HG03520 (cell line): Measurements from ENCODE around the gene CPLANE2.
"Not testable (repeated sequence)": the region's sequence is repeated elsewhere in the genome, so short reads cannot be mapped to it uniquely, and the experiment has no call there.

Source experiments
- ATAC-seq: cut with Tn5 transposase; IDR thresholded peaks from one replicate; pipeline ENCODE4 v1.9.1; 2021; ENCODE audit warnings: mild to moderate bottlenecking, moderate library complexity; ENCODE audit not compliant: unreplicated experiment

CPLANE2 gene

DNA sequence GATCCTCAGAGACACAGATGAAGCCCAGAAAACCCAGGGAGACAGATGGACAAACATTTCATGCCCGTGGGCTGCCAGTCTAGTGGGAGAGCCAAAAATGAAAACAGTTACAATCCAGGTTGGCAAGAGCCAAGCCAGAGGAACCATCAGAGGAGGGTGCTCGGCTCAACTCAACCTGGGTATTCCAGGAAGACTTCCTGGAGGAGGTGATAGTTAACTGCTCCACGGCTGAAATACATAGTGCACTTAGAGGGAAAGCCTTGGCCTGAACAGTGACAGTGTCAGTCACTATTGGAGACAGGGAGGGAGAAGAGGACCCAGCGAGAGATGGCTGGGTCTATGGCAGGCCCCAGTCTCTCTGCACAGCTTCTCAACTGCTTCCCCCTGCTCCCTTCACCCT lies 26.4 kb downstream of the CPLANE2 start:
- no peak for ATAC-seq

- ATAC-seq, result no peak
These were observed 27.1 kb downstream of the CPLANE2 start for GRCh38 chr1:16209847-16210407.

DNA sequence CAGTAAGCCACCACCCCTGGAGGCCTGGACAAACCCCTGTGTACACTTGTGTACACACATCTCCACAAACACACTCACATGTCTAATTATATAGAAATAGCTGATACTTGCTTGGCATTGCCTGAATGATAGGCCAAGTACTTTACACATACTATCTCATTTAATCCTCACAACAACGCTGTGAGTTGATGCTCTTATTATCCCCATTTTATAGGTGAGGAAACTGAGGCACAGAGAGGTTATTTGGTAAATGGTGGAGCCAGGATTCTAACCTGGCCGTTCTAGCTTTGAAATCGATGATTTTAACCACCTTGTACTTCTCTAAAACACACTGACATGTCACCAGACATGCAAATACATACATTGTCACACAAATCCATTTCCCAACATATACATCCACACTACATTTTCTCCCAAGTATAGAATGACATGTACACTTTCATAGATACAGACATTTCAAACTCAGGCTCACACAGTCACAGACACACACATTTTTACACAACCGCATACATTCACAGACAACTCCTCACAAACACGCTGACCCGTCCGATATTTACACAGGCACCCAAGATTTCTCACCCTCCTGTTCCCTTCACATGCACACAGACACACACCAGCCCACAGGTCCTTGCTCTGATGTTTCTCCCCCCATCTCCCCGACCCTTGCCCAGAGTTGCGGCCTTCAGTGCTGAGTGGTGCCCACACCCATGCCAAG lies 27.7 kb downstream of the CPLANE2 start:
- no peak for ATAC-seq

- no peak for ATAC-seq
These were observed 28.6 kb downstream of the CPLANE2 start for GRCh38 chr1:16208270-16208987.

DNA sequence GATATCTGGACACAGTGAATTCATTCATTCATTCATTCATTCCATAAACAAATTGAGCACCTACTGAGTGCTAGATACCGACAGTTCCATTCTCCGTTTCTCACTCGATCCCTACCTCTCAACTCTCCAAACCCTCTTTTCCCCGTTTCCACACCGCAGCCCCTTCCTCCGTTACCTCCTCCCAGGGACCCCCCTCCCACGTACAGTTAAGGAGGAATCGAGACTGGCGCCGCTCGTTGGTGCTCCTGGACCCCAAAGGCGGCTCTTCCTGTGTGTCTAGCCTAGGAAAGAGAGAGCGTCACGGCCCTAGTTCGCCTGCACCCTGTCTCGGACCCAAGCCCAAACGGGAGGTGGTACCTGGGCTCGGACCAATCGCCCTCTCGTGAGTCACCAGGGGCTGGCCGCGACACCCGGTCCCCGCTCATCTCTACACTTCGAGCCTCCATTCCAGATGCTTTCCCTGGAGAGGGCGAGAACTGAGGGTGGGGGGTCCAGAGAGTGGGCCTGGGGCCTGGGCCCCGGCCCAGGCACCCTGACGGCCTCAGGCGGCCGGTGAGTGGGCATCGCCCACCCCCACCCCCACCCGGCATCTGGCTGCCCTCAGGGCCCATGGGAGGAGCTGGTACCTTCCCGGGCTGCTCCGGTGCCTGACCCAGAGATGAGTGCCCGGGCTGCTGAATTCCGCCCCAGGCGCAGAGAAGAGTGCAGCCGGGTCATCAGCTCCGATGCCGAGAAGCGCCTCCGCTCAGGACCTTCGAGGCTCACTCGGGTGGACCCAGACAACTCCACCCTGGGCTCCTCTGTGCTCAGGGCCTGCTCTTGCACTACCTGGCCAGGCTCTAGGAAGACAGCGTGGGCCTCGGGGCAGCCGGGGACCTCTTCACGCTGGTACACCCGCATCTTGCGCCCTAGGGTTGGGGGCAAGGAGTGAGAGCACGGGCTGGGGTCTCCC lies 29.4 kb downstream of the CPLANE2 start:
- ATAC-seq, result no peak

DNA sequence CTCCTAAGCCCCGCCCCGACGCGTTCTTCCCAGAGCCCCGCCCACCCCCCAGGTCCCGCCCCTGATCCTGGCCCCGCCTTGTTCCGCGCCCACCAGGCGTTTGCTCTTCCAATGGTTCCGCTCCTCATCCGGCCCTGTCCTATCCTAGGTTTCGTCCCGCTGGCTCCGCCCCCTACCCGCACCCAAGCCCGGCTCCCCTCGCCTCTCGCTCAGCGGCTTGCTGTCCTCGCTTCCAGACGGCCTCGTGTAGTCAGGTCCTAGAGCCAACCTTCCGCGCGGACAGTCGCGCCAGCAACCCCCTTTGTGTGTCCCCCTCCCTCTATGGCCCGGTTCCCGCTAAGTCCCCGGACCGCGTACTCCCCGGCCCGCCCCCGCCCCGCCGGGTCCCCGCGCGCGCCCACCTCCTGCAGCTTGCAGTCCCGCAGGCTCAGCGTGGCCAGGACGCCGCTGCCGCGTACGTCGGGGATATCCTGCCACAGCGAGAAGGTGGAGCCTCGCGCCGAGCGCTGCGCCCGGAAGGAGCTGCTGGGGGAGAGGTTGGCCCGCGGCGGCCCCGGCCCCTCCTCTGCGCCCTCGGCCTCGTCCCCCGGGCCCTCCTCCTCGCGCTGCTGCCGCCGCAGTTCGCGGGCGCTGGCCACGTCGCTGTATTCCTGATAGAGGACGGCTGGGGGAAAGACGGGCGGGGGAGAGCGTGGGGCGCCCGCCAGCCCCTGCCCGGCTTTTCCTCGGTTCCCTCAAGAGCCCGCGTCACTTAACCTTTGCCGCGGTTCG lies 30.3 kb downstream of the CPLANE2 start:
- peak; percentile 56 for ATAC-seq

DNA sequence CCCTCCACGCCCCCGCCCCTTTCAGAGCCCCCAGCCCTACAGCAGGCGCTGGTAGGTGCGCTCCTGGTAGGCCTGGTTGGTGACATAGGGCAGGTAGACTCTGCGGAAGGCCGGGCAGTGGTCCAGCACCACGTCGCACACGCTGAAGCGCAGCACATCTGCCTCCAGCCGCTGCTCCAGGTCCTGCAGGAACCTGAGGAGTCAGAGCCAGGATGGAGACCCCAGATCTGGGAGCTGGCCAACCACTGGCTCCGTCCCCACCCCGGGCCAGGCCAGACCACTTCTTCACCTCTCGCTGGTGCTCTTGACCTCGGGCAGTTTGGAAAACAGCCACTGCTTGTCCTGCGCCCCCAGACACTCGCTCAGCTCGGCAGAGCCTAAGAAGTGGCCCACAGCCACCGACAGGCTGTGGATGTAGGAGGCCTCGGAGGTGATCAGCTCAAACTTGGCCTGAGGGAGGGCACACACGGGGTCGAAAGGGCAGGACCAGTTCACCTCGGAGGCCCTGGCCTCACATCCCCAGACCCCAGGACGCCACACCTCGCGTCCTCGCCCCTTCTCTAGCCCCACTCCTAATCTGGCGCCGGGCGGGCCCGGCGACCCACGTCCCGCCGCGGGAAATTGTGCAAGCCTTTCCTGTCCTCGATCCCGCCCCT lies 31.0 kb downstream of the CPLANE2 start:
- ATAC-seq, result no peak

GRCh38 chr1:16205334-16205671 lies 31.7 kb downstream of the CPLANE2 start:
- no peak for ATAC-seq

DNA sequence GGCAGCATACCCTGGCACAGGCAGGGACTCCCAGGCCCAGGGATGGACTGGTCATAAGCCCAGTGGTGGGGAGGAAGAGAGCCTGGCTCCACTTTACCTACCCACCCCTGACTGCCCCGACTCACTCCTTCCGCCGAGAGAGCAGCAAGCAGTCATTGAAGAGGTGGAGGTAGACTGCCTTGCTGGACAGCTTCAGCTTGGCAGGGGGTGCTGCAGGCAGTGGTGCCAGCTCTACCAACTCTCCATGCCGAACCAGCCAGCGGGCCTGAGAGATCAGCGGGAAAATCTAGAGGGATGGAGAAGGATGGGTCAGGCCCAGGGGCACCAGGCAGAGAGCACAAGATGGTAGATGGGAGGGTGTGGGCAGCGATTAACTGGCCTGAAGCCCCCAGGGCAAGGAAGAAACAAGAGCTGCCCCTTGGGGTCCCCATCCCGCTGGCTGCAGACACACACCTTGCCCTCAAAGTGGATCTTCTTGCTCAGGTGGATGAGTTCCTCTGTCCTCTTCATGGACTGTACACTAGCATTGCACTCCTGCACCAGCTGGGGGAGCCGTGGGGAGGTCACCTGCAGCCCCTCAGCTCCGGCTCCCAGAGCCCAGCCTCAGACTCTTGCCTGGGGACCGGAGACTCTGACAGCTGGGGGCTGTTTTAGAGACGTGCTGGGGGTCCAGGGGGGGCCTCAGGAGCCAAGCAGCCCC lies 32.2 kb downstream of the CPLANE2 start:
- no peak for ATAC-seq

DNA sequence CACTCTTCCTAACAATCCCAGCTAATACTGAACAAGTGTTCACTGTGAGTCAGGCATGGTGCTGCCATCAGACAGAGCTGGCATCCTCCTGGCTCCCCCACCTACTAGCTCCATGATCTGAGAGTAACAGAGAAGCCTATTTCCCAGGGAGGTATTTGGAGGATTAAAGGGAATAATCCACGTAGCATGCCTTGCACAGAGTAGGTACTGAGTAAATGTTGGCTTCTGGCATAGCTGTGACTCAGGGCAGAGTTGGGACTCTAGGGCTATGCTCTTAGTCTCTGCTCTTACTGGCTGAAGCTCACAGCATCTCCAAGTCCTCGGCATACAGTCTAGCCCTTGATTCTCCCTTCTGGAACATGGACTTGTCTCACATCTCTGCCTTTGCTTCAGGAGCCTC lies 32.8 kb downstream of the CPLANE2 start:
- ATAC-seq, result no peak

DNA sequence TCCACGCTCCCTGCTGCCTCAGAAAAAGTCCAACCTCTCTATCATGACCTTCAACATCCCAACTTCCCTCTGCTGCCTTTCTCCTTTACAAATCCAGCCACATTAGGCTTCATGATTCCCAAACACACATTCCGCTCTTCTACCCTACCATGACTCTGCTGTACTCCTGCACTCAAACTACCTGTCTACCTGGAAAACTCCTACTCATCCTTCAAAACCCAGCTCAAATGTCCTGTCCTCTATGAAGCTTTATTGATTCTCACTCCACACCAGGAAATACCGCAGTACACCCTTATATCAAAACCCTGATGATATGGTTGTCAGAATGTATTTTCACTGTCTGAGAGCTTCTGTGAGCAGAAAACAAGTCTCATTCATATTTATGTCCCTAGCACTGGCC lies 33.4 kb downstream of the CPLANE2 start:
- ATAC-seq, result no peak

GRCh38 chr1:16202281-16203210 lies 34.4 kb downstream of the CPLANE2 start:
- ATAC-seq, result no peak

- no peak for ATAC-seq
These were observed 37.3 kb downstream of the CPLANE2 start for GRCh38 chr1:16199700-16200099.

DNA sequence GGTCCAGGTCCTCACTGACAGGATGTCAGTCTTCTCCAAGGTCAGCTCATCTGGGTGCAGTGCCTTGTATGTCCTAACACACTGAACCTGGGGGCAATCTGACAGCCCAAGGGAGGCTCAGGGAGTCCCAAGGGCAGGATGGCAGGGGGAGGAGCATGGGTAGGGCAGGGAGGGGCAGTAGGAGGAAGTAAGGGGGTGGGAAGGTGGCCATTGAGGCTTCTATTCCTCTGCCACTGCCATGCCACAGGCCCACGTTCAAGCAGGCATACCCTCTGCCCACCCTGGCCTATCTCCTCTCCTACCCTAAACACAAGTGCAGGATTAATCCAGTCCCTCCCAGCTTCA lies 37.9 kb downstream of the CPLANE2 start:
- ATAC-seq, result no peak

- ATAC-seq, result no peak
These were observed 38.4 kb downstream of the CPLANE2 start for GRCh38 chr1:16198444-16199156.

GRCh38 chr1:16196874-16197273 lies 40.1 kb downstream of the CPLANE2 start:
- ATAC-seq, result no peak

GRCh38 chr1:16196139-16196538 lies 40.8 kb downstream of the CPLANE2 start:
- ATAC-seq, result not testable (repeated sequence)

DNA sequence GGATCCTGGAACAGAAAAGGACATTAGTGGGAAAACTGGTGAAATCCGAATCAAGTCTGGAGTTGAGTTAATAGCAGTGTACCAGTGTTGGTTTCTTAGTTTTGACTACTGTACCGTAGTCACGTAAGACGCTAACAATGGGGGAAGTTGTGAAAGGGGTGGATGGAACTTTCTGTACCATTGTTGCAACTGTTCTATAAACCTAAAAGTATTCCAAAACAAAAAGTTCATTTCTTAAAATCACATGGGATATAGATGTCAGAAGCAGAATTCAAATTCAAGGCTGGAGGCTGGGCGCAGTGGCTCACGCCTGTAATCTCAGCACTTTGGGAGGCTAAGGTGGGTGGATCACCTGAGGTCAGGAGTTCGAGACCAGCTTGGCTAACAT lies 41.5 kb downstream of the CPLANE2 start:
- ATAC-seq, result no peak
